GM18861 (cell line): ENCODE data around the gene CCDC74A.
"Not testable (repeated sequence)": the region's sequence is repeated elsewhere in the genome, so short reads cannot be mapped to it uniquely, and the experiment has no call there.

Source experiments
- ATAC-seq: cut with Tn5 transposase; IDR thresholded peaks from one replicate; pipeline ENCODE4 v1.9.1; 2021; ENCODE audit not compliant: unreplicated experiment

The CCDC74A gene

GRCh38 chr2:131525256-131525655 lies 2.4 kb upstream of the CCDC74A start:
- not testable (repeated sequence) for ATAC-seq

- ATAC-seq, result not testable (repeated sequence)
These were observed 1.5 kb downstream of the CCDC74A start for GRCh38 chr2:131528981-131529863.

DNA sequence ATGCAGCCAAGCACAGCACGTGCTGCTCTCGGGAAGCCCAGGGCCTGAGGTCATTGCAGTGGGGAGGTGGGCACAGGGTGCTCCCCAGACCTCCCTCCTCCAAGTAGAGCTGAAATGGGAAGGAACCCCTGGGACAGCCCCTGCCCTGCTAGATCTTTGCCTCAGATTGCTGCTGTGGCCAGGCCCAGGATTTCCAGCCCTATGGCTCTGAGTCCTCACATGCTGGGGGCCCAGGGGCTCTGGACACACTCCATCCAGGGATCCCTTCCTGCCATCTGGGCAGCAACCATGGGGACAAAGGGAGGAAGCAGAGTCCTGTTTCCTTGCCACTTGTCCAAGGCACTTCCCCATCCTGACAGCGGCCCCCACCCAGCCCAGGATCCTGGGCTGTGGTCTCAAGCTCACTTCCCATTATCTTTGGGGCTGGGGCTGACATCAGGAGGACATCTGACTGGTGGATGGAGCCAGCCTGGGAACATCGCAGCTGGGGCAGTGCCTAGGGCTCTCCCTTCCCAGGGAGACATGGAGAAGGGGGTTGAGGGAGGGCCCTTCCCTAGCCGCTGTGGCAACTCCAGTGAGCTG lies 2.3 kb downstream of the CCDC74A start:
- not testable (repeated sequence) for ATAC-seq

GRCh38 chr2:131530626-131531344 lies 3.1 kb downstream of the CCDC74A start:
- ATAC-seq, result not testable (repeated sequence)

- not testable (repeated sequence) for ATAC-seq
These were observed 4.0 kb downstream of the CCDC74A start for GRCh38 chr2:131531547-131532185.

- ATAC-seq, result not testable (repeated sequence)
These were observed 5.3 kb downstream of the CCDC74A start for GRCh38 chr2:131532723-131533608.

DNA sequence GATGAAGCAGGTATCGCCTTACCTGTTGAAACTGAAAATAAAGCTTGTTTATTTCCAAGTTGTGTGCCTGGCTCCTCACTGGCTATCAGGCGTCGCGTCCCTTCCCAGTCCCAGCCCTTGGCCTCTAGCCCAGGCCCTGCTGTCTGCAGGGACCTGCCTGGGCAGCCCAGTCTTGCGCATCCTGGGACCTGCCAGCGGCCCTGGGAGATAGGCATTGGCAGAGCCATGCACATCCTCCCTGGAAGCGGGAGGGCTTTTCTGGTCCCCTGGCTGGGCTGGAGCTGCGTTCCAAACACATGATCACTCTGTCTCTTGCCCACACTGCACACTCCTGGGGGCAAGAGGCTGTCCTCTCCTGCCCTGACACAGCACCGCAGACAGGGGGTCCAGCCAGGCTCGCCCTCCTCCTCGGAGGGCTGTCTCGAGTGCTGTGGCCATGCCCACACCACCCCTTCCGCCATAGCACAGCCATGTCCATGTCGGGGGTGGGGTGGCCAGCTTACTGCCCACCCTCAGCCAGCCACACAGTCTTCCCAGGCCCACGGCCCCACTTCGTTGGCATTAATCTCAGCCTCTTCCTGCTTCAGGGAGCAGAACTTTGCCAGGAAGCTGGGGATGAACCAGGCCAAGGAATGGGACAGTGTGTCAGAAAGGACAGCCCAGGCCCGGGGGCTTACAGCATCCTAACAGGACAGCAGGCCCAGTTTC lies 6.1 kb downstream of the CCDC74A start:
- ATAC-seq, result not testable (repeated sequence)

- not testable (repeated sequence) for ATAC-seq
These were observed 6.6 kb downstream of the CCDC74A start for GRCh38 chr2:131534317-131534672.

- not testable (repeated sequence) for ATAC-seq
These were observed 7.3 kb downstream of the CCDC74A start for GRCh38 chr2:131534965-131535364.

DNA sequence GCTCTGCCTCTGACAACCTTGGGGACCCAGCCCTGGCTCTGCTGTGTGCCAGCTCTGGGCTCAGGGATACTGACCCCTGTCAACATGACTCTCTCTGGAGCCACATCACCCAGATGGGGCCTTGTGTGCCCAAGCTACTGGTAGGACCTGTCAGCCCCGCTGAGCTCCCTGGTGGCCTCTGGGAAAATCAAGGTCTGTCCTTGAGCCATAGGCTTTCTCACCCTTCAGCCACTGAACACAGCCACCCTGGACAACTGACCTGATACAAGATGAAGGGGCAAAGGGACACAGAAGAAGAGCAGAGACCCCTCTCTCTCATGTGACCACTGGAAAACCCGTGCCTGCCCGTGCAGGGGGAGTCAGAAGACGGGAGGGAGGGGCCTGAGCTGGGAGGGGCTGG lies 7.8 kb downstream of the CCDC74A start:
- ATAC-seq, result no peak

DNA sequence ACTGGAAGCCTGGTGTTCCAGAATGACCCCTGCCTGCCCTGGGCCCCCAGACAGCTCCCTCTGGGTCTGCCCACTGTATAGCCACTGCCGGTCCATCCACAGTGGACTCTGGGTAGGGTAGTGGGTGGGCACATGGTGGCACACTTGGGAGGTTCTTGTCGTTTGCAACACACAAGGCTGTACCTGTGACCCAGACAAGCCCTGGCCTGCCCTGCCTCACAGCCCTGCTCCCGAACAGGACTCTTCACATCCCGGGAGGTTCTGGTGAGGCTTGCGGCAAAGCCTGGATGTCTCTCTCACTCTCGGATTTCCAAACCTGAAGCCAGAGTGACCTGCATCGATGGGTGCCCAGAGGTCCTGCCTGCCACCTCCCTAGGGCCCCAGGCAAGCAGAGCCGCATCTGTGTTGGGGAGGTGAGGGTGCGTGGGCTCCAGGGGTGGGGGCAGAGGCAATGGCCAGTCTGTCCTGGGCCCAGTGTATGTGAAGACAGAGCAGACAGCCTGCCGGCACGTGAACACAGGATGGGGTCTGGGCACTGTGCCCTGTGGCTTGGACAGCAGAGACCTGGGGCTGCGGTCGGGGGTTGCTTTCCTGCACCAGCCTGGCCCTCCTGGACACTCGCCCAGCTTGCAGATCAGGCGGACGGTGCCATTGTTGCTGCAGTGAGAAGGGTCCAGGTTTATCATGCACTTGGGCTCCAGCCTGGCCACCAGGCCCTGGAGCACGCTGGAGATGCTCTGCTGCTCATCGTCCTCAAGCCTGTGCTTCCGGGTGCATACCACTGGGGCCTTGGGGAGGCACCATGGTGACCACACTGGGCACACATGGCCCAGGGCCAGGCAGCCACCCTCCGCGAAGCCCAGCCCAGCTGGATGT lies 8.5 kb downstream of the CCDC74A start:
- ATAC-seq, result not testable (repeated sequence)

GRCh38 chr2:131536841-131537240 lies 9.2 kb downstream of the CCDC74A start:
- not testable (repeated sequence) for ATAC-seq

DNA sequence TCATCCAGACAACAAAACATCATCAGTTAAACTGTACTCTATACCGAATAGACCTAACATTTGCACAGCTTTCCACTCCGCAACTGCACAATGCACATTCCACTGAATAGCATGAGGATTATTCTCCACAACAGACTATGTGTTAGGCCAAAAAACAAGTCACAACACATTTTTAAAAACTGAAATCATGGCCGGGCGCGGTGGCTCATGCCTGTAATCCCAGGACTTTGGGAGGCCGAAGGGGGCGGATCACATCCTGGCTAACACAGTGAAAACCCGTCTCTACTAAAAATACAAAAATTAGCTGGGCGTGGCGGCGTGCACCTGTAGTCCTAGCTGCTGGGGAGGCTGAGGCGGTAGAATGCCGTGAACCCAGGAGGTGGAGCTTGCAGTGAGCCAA lies 11.2 kb downstream of the CCDC74A start:
- not testable (repeated sequence) for ATAC-seq

- no peak for ATAC-seq
These were observed 15.0 kb downstream of the CCDC74A start for GRCh38 chr2:131542438-131543384.

DNA sequence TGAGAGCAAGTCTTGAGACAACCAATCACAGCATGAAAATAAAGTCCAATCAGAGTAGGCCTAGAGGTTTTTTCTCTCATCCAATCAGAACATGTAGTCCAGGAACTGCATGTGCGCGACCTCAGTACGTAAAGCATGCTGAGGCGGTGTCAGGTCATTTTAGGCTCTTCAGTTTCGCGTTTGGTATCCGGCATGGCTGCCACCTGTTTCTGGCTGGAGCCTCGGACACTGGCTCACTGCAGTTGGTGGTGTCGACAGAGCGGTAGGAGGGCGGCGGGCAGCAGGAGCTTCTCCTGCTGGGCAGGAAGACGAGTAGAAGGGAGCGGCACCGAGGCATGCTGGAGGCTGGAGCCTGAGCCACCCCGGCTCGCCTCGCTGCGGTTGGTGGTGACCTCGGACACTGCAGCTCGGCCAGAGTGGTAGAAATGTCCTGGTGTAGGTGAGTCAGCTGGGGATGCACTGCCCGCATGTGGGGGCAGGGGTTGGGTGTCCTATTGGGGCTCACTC lies 15.8 kb downstream of the CCDC74A start:
- no peak for ATAC-seq

DNA sequence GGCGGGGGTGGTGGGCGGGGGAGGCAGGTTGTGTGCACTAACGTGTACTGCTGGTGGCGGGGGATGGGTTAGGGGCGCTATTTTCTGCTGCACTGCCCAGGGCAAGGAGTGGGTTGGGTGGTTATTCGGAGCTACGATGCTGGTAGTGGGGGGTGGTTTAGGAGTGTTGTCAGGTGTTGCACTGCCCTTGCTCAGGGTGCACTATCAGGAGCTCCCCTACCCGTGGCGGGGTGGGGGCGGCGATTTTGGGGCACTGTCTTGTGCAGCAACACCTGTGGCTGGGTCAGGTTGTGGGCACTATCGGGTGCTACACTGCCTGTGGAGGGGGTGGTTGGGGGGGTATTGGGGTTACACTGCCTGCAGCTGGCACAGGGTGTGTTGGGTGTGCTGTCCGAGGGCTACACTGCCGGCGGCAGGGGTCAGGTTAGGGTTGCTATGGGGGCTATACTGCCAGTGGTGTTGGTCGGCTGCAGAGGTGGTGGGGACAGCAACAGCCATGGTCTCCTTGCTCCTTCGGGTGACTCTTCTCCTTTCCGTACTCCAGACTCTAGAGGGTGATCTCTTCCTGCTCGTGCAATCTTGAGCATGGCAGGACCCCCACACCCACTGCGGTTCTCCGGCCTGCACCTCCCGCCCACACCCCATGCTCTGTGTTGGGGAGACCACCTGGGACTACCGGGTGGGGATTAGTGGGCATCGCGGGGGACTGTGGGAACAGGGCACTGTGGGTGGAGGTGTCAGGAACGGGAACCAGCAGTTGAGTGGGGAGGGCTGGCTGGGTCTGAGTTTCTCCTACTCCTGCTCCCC lies 16.5 kb downstream of the CCDC74A start:
- ATAC-seq, result not testable (repeated sequence)

- not testable (repeated sequence) for ATAC-seq
These were observed 17.1 kb downstream of the CCDC74A start for GRCh38 chr2:131544813-131545165.
